OCI-LY3 (cell line): ENCODE measurements around the gene LARGE1.

Source experiments
- EZH2phosphoT487 ChIP-seq: fragments of 200-600 bp; shearing (Covaris generic); IDR thresholded peaks from 2 replicates; pipeline ENCODE4 v1.6.1; 2018; ENCODE audit warnings: antibody characterized with exemption, mixed run types, low read depth
- TF ChIP-seq, protein P1 (sequence below): fragments of 200-600, 300-600 bp; sonication (generic); IDR thresholded peaks from 2 replicates; pipeline ENCODE4 v1.5.1; 2014; ENCODE audit warnings: antibody characterized with exemption, low read length, low read depth

GRCh38 chr22:33728847-33729246 lies 191.4 kb downstream of the LARGE1 start:
- TF ChIP-seq, protein P1, sequence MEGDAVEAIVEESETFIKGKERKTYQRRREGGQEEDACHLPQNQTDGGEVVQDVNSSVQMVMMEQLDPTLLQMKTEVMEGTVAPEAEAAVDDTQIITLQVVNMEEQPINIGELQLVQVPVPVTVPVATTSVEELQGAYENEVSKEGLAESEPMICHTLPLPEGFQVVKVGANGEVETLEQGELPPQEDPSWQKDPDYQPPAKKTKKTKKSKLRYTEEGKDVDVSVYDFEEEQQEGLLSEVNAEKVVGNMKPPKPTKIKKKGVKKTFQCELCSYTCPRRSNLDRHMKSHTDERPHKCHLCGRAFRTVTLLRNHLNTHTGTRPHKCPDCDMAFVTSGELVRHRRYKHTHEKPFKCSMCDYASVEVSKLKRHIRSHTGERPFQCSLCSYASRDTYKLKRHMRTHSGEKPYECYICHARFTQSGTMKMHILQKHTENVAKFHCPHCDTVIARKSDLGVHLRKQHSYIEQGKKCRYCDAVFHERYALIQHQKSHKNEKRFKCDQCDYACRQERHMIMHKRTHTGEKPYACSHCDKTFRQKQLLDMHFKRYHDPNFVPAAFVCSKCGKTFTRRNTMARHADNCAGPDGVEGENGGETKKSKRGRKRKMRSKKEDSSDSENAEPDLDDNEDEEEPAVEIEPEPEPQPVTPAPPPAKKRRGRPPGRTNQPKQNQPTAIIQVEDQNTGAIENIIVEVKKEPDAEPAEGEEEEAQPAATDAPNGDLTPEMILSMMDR = no peak
- TF ChIP-seq EZH2phosphoT487 = no peak
